CD4-positive, alpha-beta T cell treated with Interleukin-6 at 100 ng/mL for 8 hours (primary cell): ENCODE results near the gene SMIM1.

Source experiments
- DNase-seq: peaks from one replicate; pipeline ENCODE4 v3.0.0-alpha.2; 2020; ENCODE audit warnings: mixed read lengths, low spot score

The SMIM1 gene, protein sequence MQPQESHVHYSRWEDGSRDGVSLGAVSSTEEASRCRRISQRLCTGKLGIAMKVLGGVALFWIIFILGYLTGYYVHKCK

DNA sequence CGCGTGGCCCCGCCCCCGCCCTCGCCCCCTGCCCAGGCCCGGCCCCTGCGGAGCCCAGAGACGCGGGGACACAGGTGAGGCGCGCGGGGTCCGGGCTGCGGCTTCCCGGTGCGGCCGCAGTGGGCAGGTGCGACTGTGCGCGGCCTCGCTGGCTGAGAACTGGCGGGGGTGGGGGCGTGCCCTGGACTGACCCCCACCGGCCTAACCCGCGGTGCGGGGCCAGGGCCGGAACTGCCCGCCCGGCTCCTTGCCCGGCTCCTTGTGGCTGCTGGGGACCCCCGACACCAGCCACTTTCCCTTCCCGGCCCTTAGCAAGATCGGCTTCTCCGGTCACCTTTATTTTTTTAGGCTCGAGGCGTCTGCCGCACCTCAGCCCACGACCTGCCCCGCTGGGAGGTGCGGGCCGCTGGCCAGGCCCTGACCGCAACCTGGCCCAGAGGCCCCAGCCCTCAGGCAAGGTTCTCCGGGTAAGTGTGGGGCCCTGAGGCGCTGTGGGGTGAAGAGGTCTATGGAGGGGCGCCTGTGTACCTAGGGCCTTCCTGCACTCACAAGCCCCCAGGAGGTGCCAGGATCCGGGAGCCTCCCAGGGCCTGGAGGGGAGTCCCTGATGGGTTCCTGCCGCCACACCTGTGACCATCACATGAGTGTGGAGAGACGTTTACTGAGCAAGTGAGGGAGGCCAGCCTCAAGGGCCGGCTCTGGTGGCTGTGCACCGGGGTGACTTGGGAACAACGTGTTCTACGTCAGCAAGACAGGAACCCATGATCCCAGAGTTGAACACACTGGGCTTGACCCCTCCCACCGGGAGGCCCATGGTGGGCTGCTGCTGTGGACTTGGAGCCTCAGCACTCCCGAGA is at the start of gene SMIM1:
Gene SMIM1 (plus strand): TSS at position 35 of the 857 bp plus-strand sequence. CDS start 2,625 bp downstream, outside the sequence.
- no peak for DNase-seq

DNA sequence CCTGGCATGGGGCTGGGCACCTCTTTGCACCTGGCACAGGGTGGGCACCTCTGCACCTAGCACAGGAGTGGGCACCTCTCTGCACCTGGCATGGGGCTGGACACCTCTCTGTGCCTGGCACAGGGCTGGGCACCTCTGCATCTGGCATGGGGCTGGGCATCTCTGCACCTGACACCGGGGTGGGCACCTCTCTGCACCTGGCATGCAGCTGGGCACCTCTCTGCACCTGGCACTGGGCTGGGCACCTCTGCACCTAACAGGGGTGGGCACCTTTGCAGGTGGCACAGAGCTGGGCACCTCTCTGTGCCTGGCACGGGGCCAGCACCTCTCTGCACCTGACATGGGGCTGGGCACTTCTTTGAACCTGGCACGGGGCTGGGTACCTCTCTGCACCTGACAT is 49.7 kb upstream of the SMIM1 start:
- DNase-seq = no peak

DNA sequence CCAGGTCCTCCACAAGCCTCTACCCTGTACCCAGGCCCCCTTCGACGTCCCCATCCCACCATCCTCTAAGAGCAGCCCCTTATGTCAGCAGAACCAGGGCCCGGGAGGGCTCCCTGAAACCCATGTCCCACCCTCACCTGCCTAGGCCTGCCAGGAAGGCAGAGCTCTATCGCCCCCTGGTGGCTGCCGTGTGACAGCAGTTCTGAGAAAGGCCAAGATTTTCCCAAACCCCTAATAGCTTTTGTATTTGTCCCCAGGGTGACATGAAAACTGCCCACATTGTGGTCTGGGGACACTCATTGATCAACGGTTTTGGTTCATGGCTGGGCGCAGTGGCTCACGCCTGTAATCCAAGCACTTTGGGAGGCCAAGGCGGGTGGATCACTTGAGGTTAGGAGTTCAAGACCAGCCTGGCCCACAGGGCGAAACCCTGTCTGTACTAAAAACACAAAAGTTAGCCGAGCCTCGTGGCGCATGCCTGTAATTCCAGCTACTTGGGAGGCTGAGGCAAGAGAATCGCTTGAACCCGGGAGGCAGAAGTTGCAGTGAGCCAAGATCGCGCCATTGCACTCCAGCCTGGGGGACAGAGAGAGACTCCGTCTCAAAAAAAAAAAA is 48.0 kb upstream of the SMIM1 start:
- peak; percentile 70 for DNase-seq

DNA sequence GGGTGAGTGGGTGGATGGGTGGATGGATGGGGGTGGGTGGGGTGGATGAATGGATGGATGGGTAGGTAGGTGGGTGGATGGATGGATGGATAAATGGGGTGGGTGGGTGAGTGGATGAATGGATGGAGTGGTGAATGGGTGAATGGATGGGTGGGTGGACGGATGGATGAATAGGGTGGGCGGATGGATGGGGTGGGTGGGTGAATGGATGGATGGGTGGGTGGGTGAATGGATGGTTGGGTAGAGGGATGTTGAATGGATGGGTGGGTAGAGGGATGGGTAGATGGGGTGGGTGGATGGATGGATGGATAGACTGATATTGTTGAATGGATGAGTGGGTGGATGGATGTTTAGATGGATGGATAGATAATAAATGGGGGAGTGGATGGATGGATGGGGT is 47.2 kb upstream of the SMIM1 start:
- DNase-seq = no peak

DNA sequence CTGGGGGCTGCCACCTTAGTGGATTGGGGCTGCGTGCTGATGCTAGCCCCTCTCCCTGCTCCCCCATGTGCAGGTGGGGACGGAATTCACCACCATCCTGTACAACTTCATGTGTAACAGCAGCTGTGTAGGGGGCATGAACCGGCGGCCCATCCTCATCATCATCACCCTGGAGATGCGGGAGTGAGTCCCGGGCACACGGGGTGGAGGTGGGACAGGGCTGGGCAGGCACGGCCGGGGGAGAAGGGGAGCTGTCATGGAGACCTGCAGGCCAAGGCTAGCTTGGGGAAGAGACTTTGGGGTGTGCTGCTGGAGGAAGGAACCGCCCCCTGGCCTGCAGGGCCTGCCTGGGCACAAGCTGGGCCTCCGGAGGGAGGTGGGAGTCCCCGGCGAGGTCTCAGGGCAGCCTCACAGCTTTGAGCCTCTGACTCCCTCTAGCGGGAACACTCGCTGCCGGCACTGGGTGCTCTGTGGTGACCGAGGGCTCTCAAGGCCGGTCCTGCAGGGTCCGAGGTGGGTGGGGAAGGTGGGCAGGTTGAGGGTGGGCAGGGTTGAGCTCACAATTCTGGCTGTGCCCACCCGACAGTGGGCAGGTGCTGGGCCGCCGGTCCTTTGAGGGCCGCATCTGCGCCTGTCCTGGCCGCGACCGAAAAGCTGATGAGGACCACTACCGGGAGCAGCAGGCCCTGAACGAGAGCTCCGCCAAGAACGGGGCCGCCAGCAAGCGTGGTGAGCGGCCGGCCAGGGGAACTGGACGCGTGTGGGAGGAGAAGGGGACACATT is 45.3 kb upstream of the SMIM1 start:
- no peak for DNase-seq

DNA sequence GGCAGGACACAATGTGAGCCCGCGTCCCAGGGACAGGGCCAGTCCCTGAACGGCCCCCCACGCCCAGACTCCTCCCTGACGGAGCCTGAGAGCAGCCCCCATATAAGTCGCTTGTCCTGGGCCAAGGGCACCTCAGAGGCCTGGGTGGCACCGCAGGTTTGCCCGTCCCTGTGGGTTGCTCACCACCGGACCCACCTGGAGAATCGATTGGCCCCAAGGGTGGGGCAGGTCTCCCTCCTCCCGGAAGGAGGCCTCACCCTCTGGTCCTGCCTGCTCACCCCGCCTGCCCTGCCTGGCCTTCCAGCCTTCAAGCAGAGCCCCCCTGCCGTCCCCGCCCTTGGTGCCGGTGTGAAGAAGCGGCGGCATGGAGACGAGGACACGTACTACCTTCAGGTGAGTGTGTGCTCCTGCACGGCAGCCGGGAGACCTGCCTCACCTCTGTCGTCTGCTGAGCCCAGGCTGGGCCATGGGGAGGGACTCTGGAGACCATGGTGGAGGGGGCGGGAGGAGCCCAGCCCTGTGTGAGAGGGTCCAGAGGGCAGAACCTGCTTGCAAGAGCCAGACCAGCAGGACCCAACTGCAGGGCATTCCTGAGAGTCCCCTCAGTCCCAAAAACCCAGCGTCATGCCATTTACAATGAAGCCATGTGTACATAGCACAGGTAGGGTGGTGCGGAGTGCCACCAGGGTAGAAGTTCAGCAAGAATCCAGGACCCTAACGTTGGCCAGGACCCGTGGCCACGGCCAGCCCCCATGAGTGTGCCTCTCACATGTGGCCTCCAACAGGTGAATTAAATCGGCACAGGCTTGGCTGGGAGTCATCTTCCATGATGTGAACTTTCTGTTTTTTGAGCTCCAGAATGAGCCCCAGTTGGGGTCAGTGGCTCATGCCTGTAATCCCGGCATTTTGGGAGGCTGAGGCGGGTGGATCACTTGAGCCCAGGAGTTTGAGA is 44.4 kb upstream of the SMIM1 start:
- DNase-seq = no peak

DNA sequence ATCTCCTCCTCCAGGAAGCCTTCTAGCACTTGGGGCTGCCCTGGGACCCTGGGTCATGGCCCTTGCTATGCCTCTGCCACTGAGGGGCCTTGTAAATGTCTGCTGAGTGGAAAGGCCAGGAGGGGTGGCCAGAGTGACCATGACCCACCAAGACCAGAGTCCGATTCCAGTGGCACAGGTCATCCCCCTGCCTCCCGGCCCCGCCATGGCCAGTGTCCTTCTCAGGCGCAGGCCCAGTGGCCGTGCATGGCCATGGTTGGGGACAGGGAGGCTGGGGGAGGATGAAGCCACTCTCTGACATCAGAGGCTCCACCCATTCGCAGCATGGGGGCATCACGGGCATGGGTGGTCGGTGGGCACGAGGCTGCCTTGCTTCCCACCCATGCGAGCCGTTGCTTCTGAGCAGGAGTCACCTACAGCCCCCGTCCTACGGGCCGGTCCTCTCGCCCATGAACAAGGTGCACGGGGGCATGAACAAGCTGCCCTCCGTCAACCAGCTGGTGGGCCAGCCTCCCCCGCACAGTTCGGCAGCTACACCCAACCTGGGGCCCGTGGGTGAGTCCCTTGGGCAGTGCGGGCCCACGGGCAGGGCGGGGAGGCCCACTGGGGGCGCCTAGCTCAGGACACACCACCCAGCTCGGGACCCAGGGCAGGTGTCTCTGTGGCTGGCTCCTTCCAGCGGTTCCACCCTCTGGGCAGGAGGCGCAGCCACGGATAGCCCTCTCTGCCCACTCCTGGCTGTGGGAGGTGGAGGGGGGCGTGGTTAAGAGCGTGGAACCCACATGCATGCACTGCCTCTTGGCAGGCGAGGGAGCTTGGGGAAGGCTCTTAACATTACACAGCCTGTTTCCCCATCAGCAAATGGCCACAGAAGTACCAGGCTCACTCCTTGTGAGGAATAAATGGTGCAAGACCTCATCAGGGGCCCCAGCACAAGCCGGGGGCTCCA is 42.7 kb upstream of the SMIM1 start:
- no peak for DNase-seq

DNA sequence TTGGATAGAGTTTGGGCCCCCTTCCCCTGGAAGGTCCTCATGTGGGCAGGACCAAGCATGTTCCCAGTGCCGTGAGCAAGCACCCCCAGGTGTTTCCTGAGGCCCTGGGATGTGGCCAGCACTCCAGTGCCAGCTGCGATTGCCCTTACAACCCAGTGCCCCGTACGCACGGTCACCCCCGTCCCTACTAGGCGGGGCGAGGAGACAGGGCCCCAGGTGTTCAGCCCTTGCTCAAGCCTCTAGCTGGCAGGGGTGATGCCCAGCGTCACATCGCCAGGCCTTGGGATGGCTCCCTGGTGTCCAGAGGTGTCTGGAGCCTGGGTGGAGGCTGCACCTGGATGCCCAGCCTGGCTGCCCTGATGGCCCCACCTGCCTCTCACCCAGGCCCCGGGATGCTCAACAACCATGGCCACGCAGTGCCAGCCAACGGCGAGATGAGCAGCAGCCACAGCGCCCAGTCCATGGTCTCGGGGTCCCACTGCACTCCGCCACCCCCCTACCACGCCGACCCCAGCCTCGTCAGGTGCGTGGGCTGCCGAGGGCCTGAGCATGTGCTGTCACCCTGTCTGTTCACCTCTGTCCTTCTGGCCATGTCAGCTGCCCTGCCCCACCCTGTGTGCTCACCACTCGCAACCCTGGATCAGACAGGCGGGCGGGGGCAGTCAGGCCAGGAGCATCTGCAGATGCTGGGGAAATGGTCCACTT is 41.9 kb upstream of the SMIM1 start:
- no peak for DNase-seq

DNA sequence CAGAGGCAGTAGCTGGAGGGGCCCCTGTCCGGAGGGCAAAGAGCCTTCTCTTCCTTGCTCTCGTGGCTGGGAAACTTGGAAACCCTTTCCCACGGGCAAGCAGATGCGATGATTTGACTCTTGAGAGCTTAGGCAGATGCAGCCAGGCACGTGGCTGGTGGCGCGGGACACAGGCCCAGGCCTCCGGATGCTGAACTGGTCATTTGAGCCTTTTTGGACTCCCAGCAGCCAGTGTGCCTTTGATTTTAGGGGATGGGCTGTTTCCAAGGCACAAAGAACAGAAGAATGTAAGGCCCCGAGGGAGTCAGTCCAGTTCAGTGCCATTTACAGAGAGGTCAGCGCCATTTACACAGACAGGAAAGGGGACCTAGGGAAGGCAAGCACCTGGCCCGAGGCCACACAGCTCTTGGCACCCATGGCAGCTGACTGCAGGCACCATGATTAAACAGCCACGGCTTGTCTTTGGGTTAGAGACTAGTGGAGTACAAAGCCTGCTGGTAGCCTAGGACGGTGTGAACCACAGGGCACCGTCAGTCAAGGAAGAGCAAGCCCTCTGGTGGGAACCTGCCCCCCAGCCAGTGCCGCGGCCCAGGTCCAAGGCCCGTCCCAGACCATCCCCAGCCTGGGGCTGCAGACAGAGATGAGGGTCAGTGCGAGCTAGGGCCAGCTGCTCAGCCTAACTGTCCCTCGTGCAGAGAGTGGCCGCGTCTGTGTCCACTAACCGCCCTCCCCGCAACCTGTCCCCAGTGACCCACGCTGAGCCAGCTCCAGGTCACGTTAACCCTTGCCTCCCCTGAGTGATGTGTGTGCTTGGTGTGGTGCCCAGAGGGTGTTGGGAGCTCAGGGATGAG is 40.7 kb upstream of the SMIM1 start:
- no peak for DNase-seq

DNA sequence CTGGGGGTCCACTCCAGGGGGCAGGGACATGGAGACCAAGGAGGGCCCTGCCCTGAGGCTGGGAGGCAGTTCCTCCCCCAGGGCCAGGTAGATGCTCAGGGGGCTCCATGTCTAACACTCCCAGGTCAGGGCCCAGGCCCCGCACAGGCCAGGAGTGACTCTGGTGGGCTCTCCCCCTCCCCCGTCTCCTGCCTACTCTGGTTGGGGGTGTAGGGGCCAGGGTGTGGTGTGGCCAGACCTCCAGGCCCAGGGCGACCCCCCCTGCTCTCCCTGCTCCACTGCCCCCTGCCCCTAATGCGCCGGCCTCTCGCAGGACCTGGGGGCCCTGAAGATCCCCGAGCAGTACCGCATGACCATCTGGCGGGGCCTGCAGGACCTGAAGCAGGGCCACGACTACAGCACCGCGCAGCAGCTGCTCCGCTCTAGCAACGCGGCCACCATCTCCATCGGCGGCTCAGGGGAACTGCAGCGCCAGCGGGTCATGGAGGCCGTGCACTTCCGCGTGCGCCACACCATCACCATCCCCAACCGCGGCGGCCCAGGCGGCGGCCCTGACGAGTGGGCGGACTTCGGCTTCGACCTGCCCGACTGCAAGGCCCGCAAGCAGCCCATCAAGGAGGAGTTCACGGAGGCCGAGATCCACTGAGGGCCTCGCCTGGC is 40.0 kb upstream of the SMIM1 start:
- DNase-seq = no peak

DNA sequence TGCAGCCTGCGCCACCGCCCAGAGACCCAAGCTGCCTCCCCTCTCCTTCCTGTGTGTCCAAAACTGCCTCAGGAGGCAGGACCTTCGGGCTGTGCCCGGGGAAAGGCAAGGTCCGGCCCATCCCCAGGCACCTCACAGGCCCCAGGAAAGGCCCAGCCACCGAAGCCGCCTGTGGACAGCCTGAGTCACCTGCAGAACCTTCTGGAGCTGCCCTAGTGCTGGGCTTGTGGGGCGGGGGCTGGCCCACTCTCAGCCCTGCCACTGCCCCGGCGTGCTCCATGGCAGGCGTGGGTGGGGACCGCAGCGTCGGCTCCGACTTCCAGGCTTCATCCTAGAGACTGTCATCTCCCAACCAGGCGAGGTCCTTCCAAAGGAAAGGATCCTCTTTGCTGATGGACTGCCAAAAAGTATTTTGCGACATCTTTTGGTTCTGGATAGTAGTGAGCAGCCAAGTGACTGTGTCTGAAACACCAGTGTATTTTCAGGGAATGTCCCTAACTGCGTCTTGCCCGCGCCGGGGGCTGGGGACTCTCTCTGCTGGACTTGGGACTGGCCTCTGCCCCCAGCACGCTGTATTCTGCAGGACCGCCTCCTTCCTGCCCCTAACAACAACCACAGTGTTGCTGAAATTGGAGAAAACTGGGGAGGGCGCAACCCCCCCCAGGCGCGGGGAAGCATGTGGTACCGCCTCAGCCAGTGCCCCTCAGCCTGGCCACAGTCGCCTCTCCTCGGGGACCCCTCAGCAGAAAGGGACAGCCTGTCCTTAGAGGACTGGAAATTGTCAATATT is 39.3 kb upstream of the SMIM1 start:
- DNase-seq = no peak

DNA sequence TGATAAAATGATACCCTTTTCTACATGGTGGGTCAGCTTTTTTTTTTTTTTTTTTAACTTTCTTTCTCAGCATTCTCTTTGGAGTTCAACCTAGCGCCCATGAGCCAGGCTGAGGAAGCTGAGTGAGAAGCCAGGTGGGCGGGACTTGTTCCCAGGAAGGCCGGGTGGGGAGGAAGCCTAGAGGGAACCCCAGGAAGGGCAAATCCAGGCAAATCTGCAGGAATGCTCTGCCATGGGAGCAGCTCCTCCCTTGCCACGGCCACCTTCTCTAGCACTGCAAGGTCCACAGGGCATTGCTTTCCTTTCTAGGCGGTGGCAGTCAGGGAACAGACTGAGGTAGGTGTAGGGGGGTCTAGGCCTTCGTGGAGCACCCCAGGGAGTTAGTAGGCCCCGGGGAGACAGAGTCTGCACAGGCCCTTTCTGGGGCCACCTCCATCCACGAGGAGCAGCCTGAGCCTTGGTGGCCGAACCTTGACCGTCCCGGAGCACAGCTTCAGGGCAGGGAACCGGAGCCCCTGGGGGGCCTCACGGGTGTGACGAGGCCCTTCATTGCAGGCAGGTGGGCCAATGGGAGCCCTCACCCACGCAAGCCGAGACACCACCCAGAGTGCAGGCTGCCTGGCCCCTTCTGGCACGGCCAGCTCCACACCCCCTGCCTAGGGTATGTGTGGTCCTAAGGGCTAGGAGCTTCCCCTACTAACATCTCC is 38.5 kb upstream of the SMIM1 start:
- DNase-seq = no peak

DNA sequence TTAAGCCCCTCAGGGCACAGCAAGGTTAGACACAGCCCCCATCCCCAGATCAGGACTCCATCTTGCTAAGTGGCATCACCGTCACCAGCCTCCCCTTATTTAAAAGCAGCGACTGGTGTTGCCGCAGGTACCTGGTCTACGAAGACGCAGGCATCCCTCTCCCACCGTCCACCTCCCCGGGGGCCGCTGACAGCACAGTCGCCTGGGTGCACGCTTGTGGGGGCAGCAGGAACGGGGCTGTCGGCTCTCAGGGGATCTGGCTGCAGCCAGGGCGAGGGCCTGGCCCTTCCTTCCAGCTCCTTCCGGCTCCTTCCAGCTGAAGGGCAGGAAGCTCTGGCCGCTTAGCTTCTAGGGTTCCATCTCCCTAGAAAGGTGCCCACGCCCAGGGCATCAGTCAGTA is 37.9 kb upstream of the SMIM1 start:
- no peak for DNase-seq

DNA sequence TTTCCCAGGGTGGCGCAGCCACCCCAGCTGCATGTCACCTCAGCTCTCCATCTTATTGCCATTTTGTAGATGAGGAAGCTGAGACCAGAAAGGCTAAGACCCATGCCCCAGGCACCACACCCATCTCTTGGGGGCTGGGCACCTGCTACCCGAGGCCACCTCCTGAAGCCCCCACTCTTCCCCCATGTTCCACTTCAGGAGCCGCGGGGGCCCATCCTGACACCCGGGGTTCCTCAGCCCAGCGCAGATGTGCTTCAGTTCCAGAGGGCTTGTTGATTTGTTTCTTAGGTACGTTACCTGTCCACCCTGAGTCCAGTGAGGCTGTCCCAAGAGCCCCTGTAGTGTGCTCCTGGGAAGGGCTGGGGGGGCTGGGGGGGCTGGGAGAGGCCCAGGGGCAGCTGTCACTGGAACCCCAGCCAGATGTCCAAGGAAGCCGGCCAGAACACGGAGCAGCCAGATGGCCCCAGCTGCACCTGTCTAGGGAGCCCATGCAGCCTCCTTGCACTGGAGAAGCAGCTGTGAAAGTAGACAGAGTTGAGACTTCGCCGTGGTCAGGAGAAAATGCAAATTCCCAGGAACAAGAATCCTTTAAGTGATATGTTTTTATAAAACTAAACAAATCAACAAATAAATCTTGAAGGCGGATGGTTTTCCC is 37.4 kb upstream of the SMIM1 start:
- DNase-seq = no peak

DNA sequence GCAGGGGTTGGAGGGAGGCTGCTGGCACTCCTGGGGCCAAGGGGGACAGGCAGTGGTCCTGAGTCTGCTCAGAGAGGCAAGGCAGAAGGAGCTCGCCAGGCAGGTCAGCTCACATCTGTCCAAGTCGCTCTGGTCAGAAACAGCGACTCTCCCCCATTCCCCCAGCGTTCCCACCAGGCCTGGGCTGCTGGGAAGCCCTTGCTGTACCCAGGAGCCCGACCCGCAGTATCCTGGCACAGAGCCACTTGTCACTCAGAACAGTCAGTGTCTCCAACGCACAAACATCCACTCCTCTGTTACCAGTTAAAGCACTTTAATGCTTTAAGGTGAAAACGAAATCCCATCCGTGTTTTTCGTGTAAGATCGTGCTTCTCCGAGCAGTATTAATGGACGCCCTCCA is 36.9 kb upstream of the SMIM1 start:
- no peak for DNase-seq

DNA sequence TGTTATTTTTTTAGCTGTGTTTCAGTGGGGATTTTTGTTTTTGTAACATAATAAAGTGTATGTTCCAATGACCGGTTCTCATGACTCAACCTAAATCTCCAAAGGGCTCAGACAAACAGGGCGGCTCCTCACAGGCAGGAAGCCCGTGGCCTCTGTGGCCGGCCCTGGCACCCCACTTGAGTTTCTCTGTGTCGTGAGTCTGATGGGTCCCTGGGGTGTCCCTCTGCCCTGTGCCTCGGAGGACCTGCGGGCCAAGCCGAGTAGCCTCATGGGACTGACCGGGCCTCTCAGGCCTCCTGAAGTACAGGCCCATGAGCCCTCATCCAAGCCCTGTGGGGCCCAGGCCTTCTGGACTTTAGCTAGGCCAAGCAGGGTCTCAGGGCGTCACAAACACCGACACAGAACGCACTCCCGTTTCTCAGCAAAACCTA is 36.4 kb upstream of the SMIM1 start:
- DNase-seq = no peak
